A549 (cell line): Measurements from ENCODE around the gene SEC14L6.

Experiments used
- CEBPB ChIP-seq, 2 experiments: fragments of >200 bp in 1 of 2; sonication (Bioruptor Twin) in 1 of 2; formaldehyde crosslinking in 1 of 2; IDR thresholded peaks; 2 replicates each; pipeline ENCODE4 v1.6.1; 2012 to 2016
- CTCF ChIP-seq: fragments of >200 bp; sonication (Bioruptor Twin); formaldehyde crosslinking; IDR thresholded peaks from 3 replicates; pipeline ENCODE4 v1.5.1; 2016
- ELK1 ChIP-seq: fragments of 150-350 bp; IDR thresholded peaks from 2 replicates; pipeline ENCODE4 v1.6.1; 2014; ENCODE audit warnings: low read depth, mild to moderate bottlenecking, low read length
- EP300 ChIP-seq, 2 experiments: fragments of >200 bp; sonication (Bioruptor Twin); formaldehyde crosslinking; IDR thresholded peaks; 2 replicates in 1 of 2; 3 replicates in 1 of 2; pipeline ENCODE4 v1.6.1; 2016 to 2017
- FOSL2 ChIP-seq, 2 experiments: fragments of 450-650 bp in 1 of 2; fragments of >200 bp in 1 of 2; sonication (Bioruptor Twin) in 1 of 2; formaldehyde crosslinking; IDR thresholded peaks; 2 replicates each; pipeline versions ENCODE4 v1.5.0 to v1.6.1; 2016 to 2020; ENCODE audit warnings: mild to moderate bottlenecking in 1 of 2, moderate library complexity in 1 of 2
- HMGXB4 ChIP-seq: fragments of 250-450 bp; sonication (Bioruptor Pico); IDR thresholded peaks from 2 replicates; pipeline ENCODE4 v1.5.0; 2021; ENCODE audit warnings: mild to moderate bottlenecking, moderate library complexity, borderline replicate concordance
- JUN ChIP-seq, 2 experiments: fragments of >200 bp; sonication (Bioruptor Twin); formaldehyde crosslinking; IDR thresholded peaks; 2 replicates in 1 of 2; 3 replicates in 1 of 2; pipeline ENCODE4 v1.6.1; 2016 to 2017
- MAX ChIP-seq: IDR thresholded peaks from 2 replicates; pipeline ENCODE4 v1.6.1; 2012
- POLR2A ChIP-seq: IDR thresholded peaks from 2 replicates; pipeline ENCODE4 v1.6.1; 2012; ENCODE audit warnings: mild to moderate bottlenecking, low read length
- RAD21 ChIP-seq, 2 experiments: fragments of >200 bp in 1 of 2; sonication (Bioruptor Twin) in 1 of 2; formaldehyde crosslinking in 1 of 2; IDR thresholded peaks in 1 of 2; conservative IDR thresholded peaks in 1 of 2; 2 replicates in 1 of 2; 3 replicates in 1 of 2; pipeline ENCODE4 v1.6.1; 2012 to 2018; ENCODE audit warnings: inconsistent platforms in 1 of 2
- RARB ChIP-seq: fragments of 250-450 bp; sonication (Bioruptor Pico); IDR thresholded peaks from 2 replicates; pipeline ENCODE4 v1.8.0; 2021; ENCODE audit warnings: mild to moderate bottlenecking, moderate library complexity
- RFX5 ChIP-seq: fragments of 450-650 bp; IDR thresholded peaks from 2 replicates; pipeline ENCODE4 v1.7.1; 2014; ENCODE audit warnings: antibody characterized with exemption, mild to moderate bottlenecking, moderate library complexity
- USF2 ChIP-seq: fragments of 450-650 bp; IDR thresholded peaks from 2 replicates; pipeline ENCODE4 v1.6.1; 2014; ENCODE audit warnings: antibody characterized with exemption
- ZC3H11A ChIP-seq: fragments of 450-650 bp; IDR thresholded peaks from 2 replicates; pipeline ENCODE4 v1.6.1; 2014; ENCODE audit warnings: antibody characterized with exemption, mild to moderate bottlenecking

GRCh38 chr22:30486661-30487115 is 59.9 kb downstream of the SEC14L6 start:
- TF ChIP-seq CTCF (no peak), CEBPB (IDR thresholded peaks at IDR 0.05) (no peak), RARB (CRISPR knock-in tag) (no peak), USF2 (no peak), POLR2A (no peak), RAD21 (conservative IDR thresholded peaks at IDR 0.05 in 1 of 2, IDR thresholded peaks at IDR 0.05 in 1 of 2) (no peak), HMGXB4 (no peak), ZC3H11A (no peak), MAX (no peak), JUN (IDR thresholded peaks at IDR 0.05) (no peak), RFX5 (no peak), FOSL2 (IDR thresholded peaks at IDR 0.05) (no peak), FOSL2 (CRISPR knock-in tag; IDR thresholded peaks at IDR 0.05) (no peak), ELK1 (no peak), EP300 (IDR thresholded peaks at IDR 0.05) (no peak)
